GM10847 (cell line): ENCODE results near the gene DYTN.

ENCODE experiments used
- POLR2A ChIP-seq: IDR thresholded peaks from 2 replicates; pipeline ENCODE4 v1.6.1; 2011; ENCODE audit not compliant: insufficient read length; ENCODE audit errors: extremely low read depth

The DYTN gene

GRCh38 chr2:206642075-206643025, 75.8 kb downstream of the DYTN start, which contains the start of gene FAM237A:
Gene FAM237A (plus strand): TSS chr2:206642487. CDS start chr2:206644237, 1,750 bp downstream.
- no peak for TF ChIP-seq POLR2A

GRCh38 chr2:206641226-206641625, 77.0 kb downstream of the DYTN start:
- TF ChIP-seq POLR2A: no peak

- no peak for TF ChIP-seq POLR2A
These were observed 78.6 kb downstream of the DYTN start for GRCh38 chr2:206639636-206640035.

- no peak for TF ChIP-seq POLR2A
These were observed 83.2 kb downstream of the DYTN start for GRCh38 chr2:206635015-206635414.

GRCh38 chr2:206631340-206631739, 86.9 kb downstream of the DYTN start:
- TF ChIP-seq POLR2A: no peak

GRCh38 chr2:206627632-206628031, 90.6 kb downstream of the DYTN start:
- TF ChIP-seq POLR2A: no peak

GRCh38 chr2:206626108-206626507, 92.1 kb downstream of the DYTN start:
- TF ChIP-seq POLR2A: no peak

- TF ChIP-seq POLR2A: no peak
These were observed 99.2 kb downstream of the DYTN start for GRCh38 chr2:206619011-206619410.

GRCh38 chr2:206616151-206616550, 102.0 kb downstream of the DYTN start:
- TF ChIP-seq POLR2A: no peak

- no peak for TF ChIP-seq POLR2A
These were observed 102.6 kb downstream of the DYTN start for GRCh38 chr2:206615417-206616089.

GRCh38 chr2:206614811-206615210, 103.4 kb downstream of the DYTN start:
- no peak for TF ChIP-seq POLR2A

GRCh38 chr2:206611736-206612135, 106.5 kb downstream of the DYTN start:
- TF ChIP-seq POLR2A: no peak

GRCh38 chr2:206611191-206611590, 107.0 kb downstream of the DYTN start:
- TF ChIP-seq POLR2A: no peak

GRCh38 chr2:206610451-206610850, 107.7 kb downstream of the DYTN start:
- no peak for TF ChIP-seq POLR2A

- no peak for TF ChIP-seq POLR2A
These were observed 115.0 kb downstream of the DYTN start for GRCh38 chr2:206603243-206603642.
